Parathyroid adenoma (tissue), 2 donors: ENCODE results near the gene SH3D19.

ENCODE experiments used
- H2AFZ ChIP-seq: fragments of 300-600 bp; sonication (generic); one replicate; pipeline ENCODE4 v1.7.0; 2017; ENCODE audit warnings: antibody characterized with exemption, mild to moderate bottlenecking
- H3K27ac ChIP-seq: fragments of 300-600 bp; sonication (generic); one replicate; pipeline ENCODE4 v1.7.0; 2017
- H3K27me3 ChIP-seq: fragments of 300-600 bp; sonication (generic); one replicate; pipeline ENCODE4 v1.7.0; 2017; ENCODE audit warnings: low read length; ENCODE audit not compliant: control insufficient read depth, insufficient read depth
- H3K36me3 ChIP-seq: fragments of 300-600 bp; sonication (generic); one replicate; pipeline ENCODE4 v1.7.0; 2017; ENCODE audit warnings: low read length; ENCODE audit not compliant: control insufficient read depth, insufficient read depth
- H3K4me1 ChIP-seq: fragments of 300-600 bp; sonication (generic); one replicate; pipeline ENCODE4 v1.7.0; 2017; ENCODE audit warnings: control low read depth
- H3K4me2 ChIP-seq: fragments of 300-600 bp; sonication (generic); one replicate; pipeline ENCODE4 v1.7.0; 2017; ENCODE audit warnings: low read length
- H3K4me3 ChIP-seq: fragments of 300-600 bp; sonication (generic); one replicate; pipeline ENCODE4 v1.7.0; 2017; ENCODE audit warnings: low read depth, low read length
- H3K79me2 ChIP-seq: fragments of 300-600 bp; sonication (generic); one replicate; pipeline ENCODE4 v1.7.0; 2017; ENCODE audit warnings: control low read depth
- H3K9ac ChIP-seq: fragments of 300-600 bp; sonication (generic); one replicate; pipeline ENCODE4 v1.7.0; 2017; ENCODE audit warnings: mild to moderate bottlenecking
- H3K9me3 ChIP-seq: fragments of 300-600 bp; sonication (generic); one replicate; pipeline ENCODE4 v1.7.0; 2017; ENCODE audit warnings: low read length; ENCODE audit not compliant: control insufficient read depth
- CTCF ChIP-seq: fragments of 300-600 bp; sonication (generic); IDR thresholded peaks from one replicate; pipeline ENCODE4 v1.7.0; 2017; ENCODE audit warnings: antibody characterized with exemption, mild to moderate bottlenecking
- donor health status: primary hyperparathyroidism.

The SH3D19 gene

GRCh38 chr4:151247395-151247794 lies 78.0 kb downstream of the SH3D19 start:
- TF ChIP-seq CTCF: no peak
- H3K4me3 ChIP-seq: no peak overlapping the region
- H3K36me3 ChIP-seq: no peaks in the 10 kb centered on the region
- no peak overlapping the region for H3K4me2 ChIP-seq
- no peaks in the 10 kb centered on the region for H3K4me1 ChIP-seq
- H2AFZ ChIP-seq: no peak overlapping the region
- H3K79me2 ChIP-seq: no peaks in the 10 kb centered on the region
- no peaks in the 10 kb centered on the region for H3K27me3 ChIP-seq
- no peak overlapping the region for H3K9ac ChIP-seq
- no peak overlapping the region for H3K27ac ChIP-seq
- no peaks in the 10 kb centered on the region for H3K9me3 ChIP-seq

GRCh38 chr4:151246742-151247141 lies 78.7 kb downstream of the SH3D19 start:
- H3K9me3 ChIP-seq: no peaks in the 10 kb centered on the region
- H3K27ac ChIP-seq: no peak overlapping the region
- H3K27me3 ChIP-seq: no peaks in the 10 kb centered on the region
- H3K4me2 ChIP-seq: no peak overlapping the region
- TF ChIP-seq CTCF: no peak
- H3K9ac ChIP-seq: no peak overlapping the region
- H3K4me1 ChIP-seq: no peaks in the 10 kb centered on the region
- H3K4me3 ChIP-seq: no peak overlapping the region
- H2AFZ ChIP-seq: no peak overlapping the region
- no peaks in the 10 kb centered on the region for H3K36me3 ChIP-seq
- H3K79me2 ChIP-seq: no peaks in the 10 kb centered on the region

GRCh38 chr4:151242305-151242704 lies 83.1 kb downstream of the SH3D19 start:
- Histone ChIP-seq H3K4me1 (no peaks in the 10 kb centered on the region), H3K4me2 (no peak overlapping the region), H3K9ac (no peak overlapping the region), H3K79me2 (no peaks in the 10 kb centered on the region), H3K27ac (no peak overlapping the region), H3K36me3 (no peaks in the 10 kb centered on the region), H3K27me3 (no peaks in the 10 kb centered on the region), H3K9me3 (no peaks in the 10 kb centered on the region), H2AFZ (no peak overlapping the region), H3K4me3 (no peak overlapping the region)
- TF ChIP-seq CTCF: no peak

- Histone ChIP-seq H3K9me3 (no peaks in the 10 kb centered on the region), H3K4me2 (no peak overlapping the region), H3K9ac (no peak overlapping the region), H3K36me3 (no peaks in the 10 kb centered on the region), H3K4me1 (no peaks in the 10 kb centered on the region), H3K4me3 (no peak overlapping the region), H3K79me2 (no peaks in the 10 kb centered on the region), H3K27ac (no peak overlapping the region), H3K27me3 (no peaks in the 10 kb centered on the region), H2AFZ (no peak overlapping the region)
- no peak for TF ChIP-seq CTCF
Observed at GRCh38 chr4:151239608-151240007, 85.8 kb downstream of the SH3D19 start.

- no peaks in the 10 kb centered on the region for H3K27me3 ChIP-seq
- H3K9me3 ChIP-seq: no peaks in the 10 kb centered on the region
- no peaks in the 10 kb centered on the region for H3K79me2 ChIP-seq
- H3K27ac ChIP-seq: no peak overlapping the region
- no peaks in the 10 kb centered on the region for H3K4me1 ChIP-seq
- no peak overlapping the region for H3K4me3 ChIP-seq
- no peak for TF ChIP-seq CTCF
- H3K4me2 ChIP-seq: no peak overlapping the region
- no peak overlapping the region for H3K9ac ChIP-seq
- H2AFZ ChIP-seq: no peak overlapping the region
- H3K36me3 ChIP-seq: no peaks in the 10 kb centered on the region
Observed at GRCh38 chr4:151238477-151238876, 86.9 kb downstream of the SH3D19 start.
